Karpas-422 (cell line): ENCODE results near the gene DMBT1. TPM values are rescaled to one million over a fixed set of nuclear protein-coding genes. Genes with fewer than 3 reads are reported as not detected.
A peak's percentile ranks its signal among the peaks of the same experiment; 100 is the strongest.
"Not testable (repeated sequence)": the region's sequence is repeated elsewhere in the genome, so short reads cannot be mapped to it uniquely, and the experiment has no call there.

Experiments used
- DNase-seq: peaks from one replicate; pipeline ENCODE4 v3.0.0-alpha.2; 2015
- H2AFZ ChIP-seq: fragments of 200-600 bp; sonication (generic); 2 replicates; pipeline ENCODE4 v1.6.1; 2014; ENCODE audit warnings: antibody characterized with exemption, low read length, mixed read lengths
- H3K27ac ChIP-seq: fragments of 200-600 bp; sonication (generic); 2 replicates; pipeline ENCODE4 v1.5.1; 2014; ENCODE audit warnings: mild to moderate bottlenecking, low read length, moderate library complexity
- H3K27me3 ChIP-seq: fragments of 200-600 bp; sonication (generic); 2 replicates; pipeline ENCODE4 v1.6.1; 2014; ENCODE audit warnings: low read length, mixed read lengths
- H3K36me3 ChIP-seq: fragments of 200-600 bp; sonication (generic); 2 replicates; pipeline ENCODE4 v1.6.1; 2014; ENCODE audit warnings: low read length, mixed read lengths; ENCODE audit not compliant: insufficient read depth
- H3K4me1 ChIP-seq: fragments of 200-600 bp; sonication (generic); 2 replicates; pipeline ENCODE4 v1.6.1; 2014; ENCODE audit warnings: mild to moderate bottlenecking, low read length, mixed read lengths
- H3K4me2 ChIP-seq: fragments of 200-600 bp; sonication (generic); 2 replicates; pipeline ENCODE4 v1.6.1; 2014; ENCODE audit warnings: low read length, low read depth, mild to moderate bottlenecking; ENCODE audit not compliant: poor library complexity, severe bottlenecking
- H3K4me3 ChIP-seq: fragments of 200-600 bp; sonication (generic); 2 replicates; pipeline ENCODE4 v1.5.1; 2014; ENCODE audit warnings: mild to moderate bottlenecking, antibody characterized with exemption, low read length, mixed read lengths
- H3K79me2 ChIP-seq: fragments of 200-600 bp; sonication (generic); 2 replicates; pipeline ENCODE4 v1.6.1; 2014; ENCODE audit warnings: mild to moderate bottlenecking, low read length, mixed read lengths
- H3K9ac ChIP-seq: fragments of 200-600 bp; sonication (generic); 2 replicates; pipeline ENCODE4 v1.6.0; 2014; ENCODE audit warnings: low read length
- H3K9me2 ChIP-seq: fragments of 200-600 bp; sonication (generic), shearing (Covaris generic); replicated peaks from 2 replicates; pipeline ENCODE4 v1.6.0; 2014; ENCODE audit warnings: mild to moderate bottlenecking, low read length, moderate library complexity; ENCODE audit not compliant: insufficient read depth
- H3K9me3 ChIP-seq: fragments of 300-700, 200-600 bp; sonication (generic); 2 replicates; pipeline ENCODE4 v1.6.1; 2014; ENCODE audit warnings: low read length, mixed read lengths
- H4K20me1 ChIP-seq: fragments of 200-600 bp; sonication (generic); 2 replicates; pipeline ENCODE4 v1.6.1; 2014; ENCODE audit warnings: mild to moderate bottlenecking, antibody characterized with exemption, low read length, low read depth; ENCODE audit not compliant: insufficient read depth
- total RNA-seq: library from RNA; depleted of rRNA; stranded (reverse); fragments of >200 nt; shearing (Covaris generic); gene quantifications from 2 replicates; pipeline ENCODE4 v1.2.3, GENCODE V29; 2014; ENCODE audit warnings: low replicate concordance

Gene DMBT1
- total RNA-seq, 1 experiment from 2014 or later = not detected

DNA sequence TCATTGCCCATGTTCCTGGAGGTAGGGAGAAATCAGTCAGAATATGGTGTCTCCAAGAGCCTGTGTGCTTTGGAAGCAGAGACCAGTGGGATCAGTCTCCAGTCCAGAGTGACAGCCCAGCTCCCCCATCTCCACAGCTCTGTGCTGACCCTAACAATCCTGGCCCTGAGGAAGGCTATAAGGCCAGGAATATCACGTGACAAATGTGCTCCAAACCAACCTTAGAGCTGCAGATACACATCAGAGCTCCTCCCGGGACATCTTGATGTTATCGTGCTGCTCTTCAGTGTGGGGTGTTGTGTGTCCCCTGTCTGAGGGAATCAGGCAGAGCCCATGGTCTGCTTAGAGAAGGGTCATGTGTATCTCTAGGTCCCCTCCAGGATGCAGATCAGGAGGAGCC is 15.2 kb downstream of the DMBT1 start:
- H3K27ac ChIP-seq = no peak overlapping the region
- peak; percentile 24 for DNase-seq
- H3K27me3 ChIP-seq = no peaks in the 10 kb centered on the region
- H3K79me2 ChIP-seq = no peaks in the 10 kb centered on the region
- H3K4me3 ChIP-seq = no peak overlapping the region
- no peak overlapping the region for H3K4me2 ChIP-seq
- no peaks in the 10 kb centered on the region; the same call in 1 of the 2 replicates for H3K36me3 ChIP-seq
- H3K9me3 ChIP-seq = no peaks in the 10 kb centered on the region
- no peak overlapping the region for H2AFZ ChIP-seq
- H3K4me1 ChIP-seq = no peaks in the 10 kb centered on the region
- no peaks in the 10 kb centered on the region for H3K9me2 ChIP-seq
- no peaks in the 10 kb centered on the region for H4K20me1 ChIP-seq
- H3K9ac ChIP-seq = no peak overlapping the region

GRCh38 chr10:122576291-122576690 is 15.7 kb downstream of the DMBT1 start:
- Histone ChIP-seq H3K4me1 (no peaks in the 10 kb centered on the region), H3K79me2 (no peaks in the 10 kb centered on the region), H3K4me2 (no peak overlapping the region), H4K20me1 (no peaks in the 10 kb centered on the region), H3K4me3 (no peak overlapping the region), H3K9me2 (no peaks in the 10 kb centered on the region), H3K27me3 (no peaks in the 10 kb centered on the region), H3K9me3 (no peaks in the 10 kb centered on the region), H3K36me3 (no peaks in the 10 kb centered on the region; the same call in 1 of the 2 replicates), H3K27ac (no peak overlapping the region), H2AFZ (no peak overlapping the region), H3K9ac (no peak overlapping the region)
- DNase-seq = peak; percentile 16

DNA sequence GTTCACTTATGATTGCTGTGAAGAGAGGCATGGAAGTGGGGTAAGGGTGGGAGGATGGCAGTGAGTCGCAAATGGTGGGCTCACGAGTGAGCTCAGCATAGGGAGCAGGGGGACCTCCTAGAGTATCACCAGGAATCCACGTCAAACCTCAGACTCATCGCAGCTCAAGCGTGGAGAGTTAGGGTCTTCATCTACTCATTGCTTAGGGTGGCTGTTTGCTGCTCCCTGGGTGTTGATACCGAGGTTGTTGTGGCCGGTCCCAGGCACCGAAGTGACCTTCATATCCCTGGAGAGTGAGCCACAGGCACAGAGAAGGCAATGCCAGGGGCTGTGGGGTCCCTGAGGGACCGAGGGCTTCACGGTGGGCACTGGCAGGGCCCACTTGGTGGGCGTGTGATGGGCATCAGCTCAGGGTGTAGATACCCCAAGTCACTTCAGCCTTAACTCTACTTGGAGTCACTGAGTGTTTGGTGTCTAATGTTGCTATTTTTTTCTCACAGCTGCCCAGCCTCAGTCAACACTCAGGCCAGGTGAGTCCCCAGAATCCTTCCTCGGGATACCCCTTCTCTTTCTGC is 16.8 kb downstream of the DMBT1 start:
- H3K79me2 ChIP-seq = no peaks in the 10 kb centered on the region
- H3K27ac ChIP-seq = no peak overlapping the region
- H3K4me2 ChIP-seq = no peak overlapping the region
- H3K9ac ChIP-seq = no peak overlapping the region
- no peak overlapping the region for H2AFZ ChIP-seq
- no peaks in the 10 kb centered on the region for H4K20me1 ChIP-seq
- H3K9me2 ChIP-seq = no peaks in the 10 kb centered on the region
- peak; percentile 21 for DNase-seq
- H3K4me3 ChIP-seq = no peak overlapping the region
- H3K27me3 ChIP-seq = no peaks in the 10 kb centered on the region
- no peaks in the 10 kb centered on the region for H3K9me3 ChIP-seq
- H3K4me1 ChIP-seq = no peaks in the 10 kb centered on the region
- no peaks in the 10 kb centered on the region; the same call in 1 of the 2 replicates for H3K36me3 ChIP-seq

GRCh38 chr10:122586070-122586469 is 25.5 kb downstream of the DMBT1 start:
- H2AFZ ChIP-seq = not testable (repeated sequence)

DNA sequence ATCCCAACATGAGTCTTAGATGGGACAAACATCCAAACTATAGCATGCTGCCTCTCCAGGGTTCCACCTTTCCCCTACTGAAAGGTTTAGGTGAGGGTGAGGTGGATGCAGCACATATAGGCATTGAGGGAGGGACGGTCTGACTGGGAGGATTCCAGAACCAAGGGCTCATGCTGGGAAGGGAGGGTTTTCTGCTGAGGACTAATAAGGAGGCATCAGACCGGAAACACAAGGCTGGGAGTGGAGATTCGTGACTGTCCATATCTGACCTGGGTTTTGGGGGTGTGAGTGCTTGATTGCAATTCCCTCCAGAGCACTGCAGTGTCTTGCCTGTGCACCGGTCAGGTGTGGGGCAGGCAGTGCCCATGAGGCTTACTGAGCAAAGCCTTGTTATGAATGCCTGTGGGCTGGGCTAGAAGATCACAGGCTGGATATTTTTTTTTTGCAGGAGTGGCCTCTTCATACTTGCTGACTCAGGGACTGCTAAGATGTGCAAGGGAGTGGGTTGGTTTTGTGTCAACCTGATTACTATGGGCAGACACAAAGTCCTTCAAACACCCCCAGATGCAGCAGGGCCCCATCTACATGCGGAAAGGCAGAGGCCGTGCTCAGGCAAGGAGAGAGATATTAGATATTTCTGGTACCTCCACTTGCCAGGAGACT is 26.7 kb downstream of the DMBT1 start:
- Histone ChIP-seq H3K4me2 (no peak overlapping the region), H3K27me3 (no peaks in the 10 kb centered on the region), H2AFZ (no peak overlapping the region), H3K9me2 (no peaks in the 10 kb centered on the region), H3K27ac (no peak overlapping the region), H3K9me3 (no peaks in the 10 kb centered on the region), H3K4me1 (no peaks in the 10 kb centered on the region), H3K79me2 (no peaks in the 10 kb centered on the region), H3K36me3 (no peaks in the 10 kb centered on the region), H4K20me1 (no peaks in the 10 kb centered on the region), H3K9ac (no peak overlapping the region), H3K4me3 (no peak overlapping the region)
- DNase-seq = no peak

More at GRCh38 chr10:122586070-122586469, 25.5 kb downstream of the DMBT1 start:
- H3K27me3 ChIP-seq, H3K4me1 ChIP-seq, H3K9me2 ChIP-seq, H3K27ac ChIP-seq, H3K79me2 ChIP-seq, H3K4me3 ChIP-seq, H3K36me3 ChIP-seq, H3K9me3 ChIP-seq, H4K20me1 ChIP-seq, H3K9ac ChIP-seq, H3K4me2 ChIP-seq: not testable (repeated sequence)
- DNase-seq = peak; percentile 9

DNA sequence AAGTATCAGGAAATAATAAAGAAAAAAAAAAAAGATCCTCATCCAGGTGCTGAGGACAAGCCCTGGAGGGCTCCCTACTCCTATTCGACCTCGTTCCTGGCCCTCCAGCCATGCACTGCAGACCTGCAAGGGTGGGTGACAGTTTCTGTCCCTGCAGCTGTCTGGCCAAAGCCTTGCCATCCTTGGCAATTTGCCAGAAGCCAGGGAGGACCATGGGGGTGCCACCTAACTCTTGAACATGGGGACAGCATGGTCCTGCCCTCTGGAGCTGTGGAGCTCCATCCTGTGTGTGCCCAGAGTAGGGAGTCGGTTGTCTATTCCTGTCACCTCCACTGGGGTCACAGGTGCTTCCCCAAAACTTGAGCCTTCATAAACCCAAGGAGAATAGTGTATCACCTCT is 27.8 kb downstream of the DMBT1 start:
- Histone ChIP-seq H3K79me2 (no peaks in the 10 kb centered on the region), H3K4me2 (no peak overlapping the region), H3K4me3 (no peak overlapping the region), H3K27me3 (no peaks in the 10 kb centered on the region), H3K27ac (no peak overlapping the region), H3K36me3 (no peaks in the 10 kb centered on the region), H3K9me3 (no peaks in the 10 kb centered on the region), H2AFZ (no peak overlapping the region), H3K9me2 (no peaks in the 10 kb centered on the region), H4K20me1 (no peaks in the 10 kb centered on the region), H3K4me1 (no peaks in the 10 kb centered on the region), H3K9ac (no peak overlapping the region)
- no peak for DNase-seq

DNA sequence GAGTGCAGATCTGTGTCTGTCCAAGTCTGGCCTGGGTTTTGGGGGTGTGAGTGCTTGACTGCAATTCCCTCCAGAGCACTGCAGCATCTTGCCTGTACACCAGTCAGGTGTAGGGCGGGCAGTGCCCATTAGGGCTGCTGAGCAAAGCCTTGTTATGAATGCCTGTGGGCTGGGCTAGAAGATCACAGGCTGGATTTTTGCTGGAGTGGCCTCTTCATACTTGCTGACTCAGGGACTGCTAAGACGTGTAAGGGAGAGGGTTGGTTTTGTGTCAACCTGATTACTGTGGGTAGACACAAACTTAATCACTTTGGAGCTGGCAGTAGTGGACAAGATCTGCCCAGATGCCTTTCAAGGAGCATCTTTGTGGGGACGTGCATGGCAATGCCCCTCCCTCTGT is 29.6 kb downstream of the DMBT1 start:
- Histone ChIP-seq H3K79me2 (no peaks in the 10 kb centered on the region), H3K9me3 (no peaks in the 10 kb centered on the region), H3K36me3 (no peaks in the 10 kb centered on the region), H3K4me1 (no peaks in the 10 kb centered on the region), H2AFZ (no peak overlapping the region), H3K9ac (no peak overlapping the region), H4K20me1 (no peaks in the 10 kb centered on the region), H3K9me2 (no peaks in the 10 kb centered on the region), H3K4me3 (no peak overlapping the region), H3K27me3 (no peaks in the 10 kb centered on the region), H3K27ac (no peak overlapping the region), H3K4me2 (no peak overlapping the region)
- DNase-seq = no peak

- H3K27ac ChIP-seq = no peak overlapping the region
- no peak for DNase-seq
- H3K4me2 ChIP-seq = no peak overlapping the region
- H4K20me1 ChIP-seq = no peaks in the 10 kb centered on the region
- H3K9ac ChIP-seq = no peak overlapping the region
- no peak overlapping the region for H2AFZ ChIP-seq
- no peaks in the 10 kb centered on the region for H3K27me3 ChIP-seq
- no peaks in the 10 kb centered on the region for H3K79me2 ChIP-seq
- no peaks in the 10 kb centered on the region for H3K9me2 ChIP-seq
- no peak overlapping the region for H3K4me3 ChIP-seq
- H3K36me3 ChIP-seq = no peaks in the 10 kb centered on the region
- H3K4me1 ChIP-seq = no peaks in the 10 kb centered on the region
- no peaks in the 10 kb centered on the region for H3K9me3 ChIP-seq
These were observed 31.2 kb downstream of the DMBT1 start for GRCh38 chr10:122591736-122592135.
